Stimulated activated CD4-positive, alpha-beta T cell treated with anti-CD3 and anti-CD28 coated beads, Interleukin-2, amount 100 ng/mL, for 48 hours (primary cell): ENCODE results near the gene CANT1.
A peak's percentile ranks its signal among the peaks of the same experiment; 100 is the strongest.

Experiments
- DNase-seq, 2 donors: peaks; one replicate each; pipeline ENCODE4 v3.0.0-alpha.2; 2020

CANT1 gene

GRCh38 chr17:79009397-79010303 is at the start of gene CANT1:
CANT1 (minus strand) TSS chr17:79009764; CDS start chr17:78997622, 12,142 bp downstream.
- DNase-seq = peak; percentile 65 to 80

GRCh38 chr17:79057737-79058385 is 48.3 kb upstream of the CANT1 start:
- DNase-seq = no peak

- DNase-seq = no peak
These were observed 45.6 kb upstream of the CANT1 start for GRCh38 chr17:79055197-79055596.

- DNase-seq = no peak
These were observed 44.8 kb upstream of the CANT1 start for GRCh38 chr17:79054200-79054960.

GRCh38 chr17:79053251-79053925 is 43.8 kb upstream of the CANT1 start:
- DNase-seq = no peak

- DNase-seq = no peak
These were observed 42.6 kb upstream of the CANT1 start for GRCh38 chr17:79052131-79052530.

GRCh38 chr17:79051306-79051705 is 41.7 kb upstream of the CANT1 start:
- DNase-seq = no peak

GRCh38 chr17:79050551-79050950 is 41.0 kb upstream of the CANT1 start:
- no peak for DNase-seq

GRCh38 chr17:79049821-79050220 is 40.3 kb upstream of the CANT1 start:
- no peak for DNase-seq

GRCh38 chr17:79048826-79049755 is 39.5 kb upstream of the CANT1 start:
- DNase-seq = no peak

GRCh38 chr17:79047923-79048825 is 38.6 kb upstream of the CANT1 start:
- no peak for DNase-seq

GRCh38 chr17:79047291-79047920 is 37.8 kb upstream of the CANT1 start:
- DNase-seq = no peak

- no peak for DNase-seq
These were observed 37.3 kb upstream of the CANT1 start for GRCh38 chr17:79046916-79047280.

GRCh38 chr17:79046197-79046915 is 36.8 kb upstream of the CANT1 start:
- no peak for DNase-seq

- DNase-seq = peak; percentile 54 to 70
These were observed 36.3 kb upstream of the CANT1 start for GRCh38 chr17:79045842-79046196.

- DNase-seq = no peak
These were observed 35.6 kb upstream of the CANT1 start for GRCh38 chr17:79045001-79045729.

- DNase-seq = no peak
These were observed 34.9 kb upstream of the CANT1 start for GRCh38 chr17:79044462-79044861.

GRCh38 chr17:79043931-79044320 is 34.4 kb upstream of the CANT1 start:
- DNase-seq = no peak
